ENCODE measurements around the gene HOXD9. TPM values are rescaled to one million over a fixed set of nuclear protein-coding genes. Genes with fewer than 3 reads are reported as not detected.

The HOXD9 gene
- polyA plus RNA-seq, 3 donors, result not detected

GRCh38 chr2:176164201-176164600 lies 41.7 kb downstream of the HOXD9 start:
- Histone ChIP-seq H2AFZ (ENCODE audit: insufficient read depth, low read depth, low read length, poor library complexity, severe bottlenecking) (no peak overlapping the region), H3K4me1 (ENCODE audit: control insufficient read depth in 1 of 2, insufficient read depth in 2 of 2, low read length in 2 of 2) (no peaks in the 10 kb centered on the region), H3K27ac (ENCODE audit: low read depth in 1 of 2, low read length in 2 of 2) (no peak overlapping the region), H3K4me2 (replicated peaks; ENCODE audit: extremely low read depth, low read length, poor library complexity, severe bottlenecking) (no peak overlapping the region), H3K4me3 (replicated peaks in 1 of 3; ENCODE audit: low read depth in 2 of 3, low read length in 3 of 3) (no peak overlapping the region), H3K36me3 (replicated peaks in 1 of 2; ENCODE audit: control insufficient read depth in 1 of 2, insufficient read depth in 2 of 2, low read length in 2 of 2) (no peaks in the 10 kb centered on the region), H4K20me1 (ENCODE audit: insufficient read depth, low read length) (no peaks in the 10 kb centered on the region), H3K9me3 (replicated peaks in 1 of 2; ENCODE audit: control insufficient read depth in 1 of 2, insufficient read depth in 1 of 2, low read length in 2 of 2) (peaks cover 4 to 49% of the 10 kb centered on the region in 2 donors), H3K27me3 (ENCODE audit: control insufficient read depth in 2 of 2, insufficient read depth in 2 of 2, low read length in 2 of 2) (peaks cover 83 to 100% of the 10 kb centered on the region in 2 donors), H3K9ac (ENCODE audit: insufficient read depth, low read length, poor library complexity, severe bottlenecking) (no peak overlapping the region), H3K79me2 (ENCODE audit: insufficient read depth, low read length) (no peaks in the 10 kb centered on the region)
- WGBS (ENCODE audit: insufficient coverage), result 10% methylated on average over 13 of the region's 13 CpGs
- intact Hi-C loops (cut with micrococcal nuclease), result no loop called here
- Mint-ChIP-seq H3K4me1 (peaks cover 6% of the 10 kb centered on the region), H3K36me3 (peaks cover 0 to 8% of the 10 kb centered on the region in 2 donors), H3K4me3 (peak overlapping the region in 1 of 2 donors; percentile 54), H3K27ac (no peak overlapping the region), H3K9me3 (peaks cover 0 to 51% (median 33%) of the 10 kb centered on the region in 7 donors), H3K27me3 (ENCODE audit: low read depth in 3 of 3) (peaks cover 94 to 100% (median 100%) of the 10 kb centered on the region in 3 donors)
- TF ChIP-seq, protein P1, sequence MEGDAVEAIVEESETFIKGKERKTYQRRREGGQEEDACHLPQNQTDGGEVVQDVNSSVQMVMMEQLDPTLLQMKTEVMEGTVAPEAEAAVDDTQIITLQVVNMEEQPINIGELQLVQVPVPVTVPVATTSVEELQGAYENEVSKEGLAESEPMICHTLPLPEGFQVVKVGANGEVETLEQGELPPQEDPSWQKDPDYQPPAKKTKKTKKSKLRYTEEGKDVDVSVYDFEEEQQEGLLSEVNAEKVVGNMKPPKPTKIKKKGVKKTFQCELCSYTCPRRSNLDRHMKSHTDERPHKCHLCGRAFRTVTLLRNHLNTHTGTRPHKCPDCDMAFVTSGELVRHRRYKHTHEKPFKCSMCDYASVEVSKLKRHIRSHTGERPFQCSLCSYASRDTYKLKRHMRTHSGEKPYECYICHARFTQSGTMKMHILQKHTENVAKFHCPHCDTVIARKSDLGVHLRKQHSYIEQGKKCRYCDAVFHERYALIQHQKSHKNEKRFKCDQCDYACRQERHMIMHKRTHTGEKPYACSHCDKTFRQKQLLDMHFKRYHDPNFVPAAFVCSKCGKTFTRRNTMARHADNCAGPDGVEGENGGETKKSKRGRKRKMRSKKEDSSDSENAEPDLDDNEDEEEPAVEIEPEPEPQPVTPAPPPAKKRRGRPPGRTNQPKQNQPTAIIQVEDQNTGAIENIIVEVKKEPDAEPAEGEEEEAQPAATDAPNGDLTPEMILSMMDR (IDR thresholded peaks at IDR 0.05), result no peak
- no peak for DNase-seq

DNA sequence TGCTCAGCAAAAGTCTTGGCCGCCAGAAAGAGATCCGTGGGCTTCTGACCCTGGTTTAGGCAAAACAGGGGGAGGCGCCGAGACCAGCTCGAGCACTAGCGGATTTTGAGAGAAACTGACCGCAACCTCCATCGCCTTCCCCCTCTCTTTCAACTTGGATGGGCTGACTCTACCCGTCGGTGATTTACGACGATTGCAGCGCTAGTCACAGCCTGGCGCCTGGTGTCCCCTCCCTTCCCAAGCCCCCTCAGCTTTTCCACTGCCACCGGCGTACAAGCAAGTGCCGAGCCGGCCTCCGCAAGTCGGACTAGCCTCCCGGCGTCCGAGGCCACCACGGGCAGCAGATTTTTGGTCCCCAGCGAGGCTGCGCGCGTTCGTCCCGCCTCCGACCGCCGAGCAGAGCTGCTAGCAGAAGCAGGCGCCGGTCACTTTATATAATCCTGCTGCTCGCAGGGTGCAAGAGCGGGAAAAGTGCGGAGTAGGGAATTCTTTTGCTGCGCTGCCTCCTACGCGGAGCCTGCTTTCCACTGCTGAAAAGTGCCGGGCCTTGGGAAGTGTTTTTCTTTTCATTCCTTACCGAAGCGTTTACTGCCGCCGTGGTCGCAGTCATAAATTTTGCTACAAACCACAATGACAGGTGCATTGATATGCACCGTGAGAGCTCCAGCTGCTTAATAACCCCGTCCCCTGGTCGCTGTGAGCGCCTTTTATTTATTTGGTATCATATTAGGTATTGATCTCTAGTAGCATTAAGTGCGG lies 42.3 kb downstream of the HOXD9 start:
- H3K27ac Mint-ChIP-seq, result no peak overlapping the region
- H3K9me3 Mint-ChIP-seq, result peaks cover 0 to 51% (median 28%) of the 10 kb centered on the region in 7 donors
- TF ChIP-seq, protein P1 (IDR thresholded peaks at IDR 0.05), result no peak
- Histone ChIP-seq H3K27me3 (ENCODE audit: control insufficient read depth in 2 of 2, insufficient read depth in 2 of 2, low read length in 2 of 2) (peaks cover 82 to 100% of the 10 kb centered on the region in 2 donors), H3K9ac (ENCODE audit: insufficient read depth, low read length, poor library complexity, severe bottlenecking) (no peak overlapping the region), H3K4me3 (replicated peaks in 1 of 3; ENCODE audit: low read depth in 2 of 3, low read length in 3 of 3) (no peak overlapping the region), H3K79me2 (ENCODE audit: insufficient read depth, low read length) (no peaks in the 10 kb centered on the region), H3K4me2 (replicated peaks; ENCODE audit: extremely low read depth, low read length, poor library complexity, severe bottlenecking) (no peak overlapping the region), H2AFZ (ENCODE audit: insufficient read depth, low read depth, low read length, poor library complexity, severe bottlenecking) (no peak overlapping the region), H4K20me1 (ENCODE audit: insufficient read depth, low read length) (no peaks in the 10 kb centered on the region), H3K27ac (ENCODE audit: low read depth in 1 of 2, low read length in 2 of 2) (no peak overlapping the region), H3K4me1 (ENCODE audit: control insufficient read depth in 1 of 2, insufficient read depth in 2 of 2, low read length in 2 of 2) (no peaks in the 10 kb centered on the region), H3K9me3 (replicated peaks in 1 of 2; ENCODE audit: control insufficient read depth in 1 of 2, insufficient read depth in 1 of 2, low read length in 2 of 2) (peaks cover 4 to 45% of the 10 kb centered on the region in 2 donors), H3K36me3 (replicated peaks in 1 of 2; ENCODE audit: control insufficient read depth in 1 of 2, insufficient read depth in 2 of 2, low read length in 2 of 2) (no peaks in the 10 kb centered on the region)
- peak overlapping the region in 1 of 2 donors; percentile 54 for H3K4me3 Mint-ChIP-seq
- peaks cover under 1% of the 10 kb centered on the region for H3K4me1 Mint-ChIP-seq
- no peak for DNase-seq
- H3K27me3 Mint-ChIP-seq (ENCODE audit: low read depth in 3 of 3), result peaks cover 94 to 100% (median 100%) of the 10 kb centered on the region in 3 donors
- intact Hi-C loops (cut with micrococcal nuclease), result no loop called here
- peaks cover 0 to 8% of the 10 kb centered on the region in 2 donors for H3K36me3 Mint-ChIP-seq
- 3% methylated on average over 49 of the region's 52 CpGs for WGBS (ENCODE audit: insufficient coverage)

Data from CD14-positive monocyte (primary cell).